ENCODE data around the gene ZNF256.

The ZNF256 gene

DNA sequence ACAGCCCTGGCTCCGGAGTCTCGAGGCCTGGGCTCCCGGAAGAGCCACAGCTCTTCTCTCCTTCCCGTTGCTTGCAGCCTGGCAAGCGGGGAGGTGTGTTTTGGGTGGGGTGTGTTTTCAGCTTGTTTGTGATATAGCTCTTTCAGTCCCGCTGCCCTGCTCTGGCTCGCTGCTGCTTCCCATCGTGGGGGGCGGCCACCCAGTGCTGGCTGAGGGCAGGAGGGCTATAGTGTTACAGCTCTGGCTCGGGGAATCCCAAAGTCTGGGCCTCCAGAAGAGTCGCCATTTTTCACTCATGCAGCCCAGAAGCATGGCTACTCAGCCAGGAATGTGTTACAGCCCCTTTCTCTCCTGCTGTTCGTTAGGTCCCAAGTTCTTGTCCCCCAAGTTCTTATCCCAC lies 2.2 kb upstream of the ZNF256 start:
- no peak overlapping the region for H3K27ac ChIP-seq
- TF ChIP-seq, protein P1, sequence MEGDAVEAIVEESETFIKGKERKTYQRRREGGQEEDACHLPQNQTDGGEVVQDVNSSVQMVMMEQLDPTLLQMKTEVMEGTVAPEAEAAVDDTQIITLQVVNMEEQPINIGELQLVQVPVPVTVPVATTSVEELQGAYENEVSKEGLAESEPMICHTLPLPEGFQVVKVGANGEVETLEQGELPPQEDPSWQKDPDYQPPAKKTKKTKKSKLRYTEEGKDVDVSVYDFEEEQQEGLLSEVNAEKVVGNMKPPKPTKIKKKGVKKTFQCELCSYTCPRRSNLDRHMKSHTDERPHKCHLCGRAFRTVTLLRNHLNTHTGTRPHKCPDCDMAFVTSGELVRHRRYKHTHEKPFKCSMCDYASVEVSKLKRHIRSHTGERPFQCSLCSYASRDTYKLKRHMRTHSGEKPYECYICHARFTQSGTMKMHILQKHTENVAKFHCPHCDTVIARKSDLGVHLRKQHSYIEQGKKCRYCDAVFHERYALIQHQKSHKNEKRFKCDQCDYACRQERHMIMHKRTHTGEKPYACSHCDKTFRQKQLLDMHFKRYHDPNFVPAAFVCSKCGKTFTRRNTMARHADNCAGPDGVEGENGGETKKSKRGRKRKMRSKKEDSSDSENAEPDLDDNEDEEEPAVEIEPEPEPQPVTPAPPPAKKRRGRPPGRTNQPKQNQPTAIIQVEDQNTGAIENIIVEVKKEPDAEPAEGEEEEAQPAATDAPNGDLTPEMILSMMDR (conservative IDR thresholded peaks at IDR 0.05): no peak

- TF ChIP-seq, protein P1 (conservative IDR thresholded peaks at IDR 0.05): no peak
- no peak overlapping the region for H3K27ac ChIP-seq
Measured at GRCh38 chr19:57949296-57949695, 1.8 kb upstream of the ZNF256 start.

GRCh38 chr19:57947088-57947418 lies 453 bp downstream of the ZNF256 start:
- peak overlapping the region; percentile 88 for H3K27ac ChIP-seq
- TF ChIP-seq, protein P1 (conservative IDR thresholded peaks at IDR 0.05): no peak

DNA sequence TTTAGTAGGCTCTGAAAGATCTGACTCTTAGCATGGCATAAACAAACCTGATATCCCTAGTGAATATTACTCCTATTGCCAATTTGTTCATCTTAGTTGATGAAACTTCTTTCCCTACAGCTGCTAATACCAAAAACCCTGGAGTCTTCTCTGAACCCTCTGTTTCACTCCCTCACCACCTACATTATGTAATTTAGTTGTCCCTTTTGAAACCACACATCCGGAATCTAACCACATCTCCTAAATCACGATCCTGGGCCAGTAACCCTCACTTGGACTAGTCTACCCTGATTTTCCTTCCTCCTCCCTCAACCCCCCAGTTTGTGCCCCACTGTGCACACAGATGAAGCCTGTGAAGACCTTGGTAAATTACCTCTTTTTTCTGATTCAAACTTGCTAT lies 1.2 kb downstream of the ZNF256 start:
- peak overlapping the region; percentile 88; the same call in 1 of the 2 replicates for H3K27ac ChIP-seq
- TF ChIP-seq, protein P1 (conservative IDR thresholded peaks at IDR 0.05): no peak

- H3K27ac ChIP-seq: no peak overlapping the region
- TF ChIP-seq, protein P1 (conservative IDR thresholded peaks at IDR 0.05): no peak
Measured at GRCh38 chr19:57941593-57941992, 5.9 kb downstream of the ZNF256 start.

DNA sequence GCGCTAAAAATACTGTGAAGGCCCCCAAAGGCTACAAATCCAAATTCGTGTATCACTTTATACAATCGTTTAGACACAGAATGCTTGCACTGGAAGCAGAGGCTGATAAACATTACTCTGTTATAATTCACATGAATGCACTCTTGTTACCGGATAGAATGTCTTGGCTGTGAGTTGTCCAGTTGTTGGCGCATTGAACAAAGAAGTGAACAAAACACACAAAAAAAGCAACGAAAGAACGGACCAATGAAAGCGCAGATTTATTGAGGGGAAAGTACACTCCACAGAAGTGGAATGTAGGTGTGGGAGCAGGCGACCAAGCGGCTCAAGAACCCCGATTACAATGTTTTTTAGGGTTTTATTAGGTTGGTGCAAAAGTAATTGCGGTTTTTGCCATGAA lies 11.8 kb downstream of the ZNF256 start:
- H3K27ac ChIP-seq: peak overlapping the region; percentile 89; the same call in 1 of the 2 replicates

GRCh38 chr19:57934820-57935665 lies 12.5 kb downstream of the ZNF256 start, which contains the start of gene ZNF418:
Gene ZNF418 (minus strand): TSS chr19:57935402. CDS start chr19:57933822, 1,580 bp downstream.
- H3K27ac ChIP-seq: peak within 1 kb of the TSS; percentile 89
- TF ChIP-seq, protein P1 (conservative IDR thresholded peaks at IDR 0.05): no peak

More for the DNA sequence above, 11.8 kb downstream of the ZNF256 start:
- TF ChIP-seq, protein P1 (conservative IDR thresholded peaks at IDR 0.05): no peak
